HG03108 (cell line): ENCODE measurements around the gene DHX29.
"Not testable (repeated sequence)": the region's sequence is repeated elsewhere in the genome, so short reads cannot be mapped to it uniquely, and the experiment has no call there.

Experiments used
- ATAC-seq: cut with Tn5 transposase; IDR thresholded peaks from one replicate; pipeline ENCODE4 v1.9.1; 2021; ENCODE audit warnings: moderate library complexity; ENCODE audit not compliant: unreplicated experiment

The DHX29 gene

DNA sequence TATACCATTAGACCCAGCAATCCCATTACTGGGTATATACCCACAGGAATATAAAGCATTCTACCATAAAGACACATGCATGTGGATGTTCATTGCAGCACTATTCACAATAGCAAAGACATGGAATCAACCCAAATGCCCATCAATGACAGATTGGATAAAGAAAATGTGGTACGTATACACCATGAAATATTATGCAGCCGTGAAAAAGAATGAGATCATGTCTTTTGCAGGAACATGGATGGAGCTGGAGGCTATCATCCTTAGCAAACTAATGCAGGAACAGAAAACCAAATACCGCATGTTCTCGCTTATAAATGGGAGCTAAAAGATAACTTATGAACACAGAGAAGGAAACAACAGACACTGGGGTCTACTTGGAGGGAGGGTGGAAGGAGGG, 10.7 kb upstream of the DHX29 start:
- ATAC-seq, result not testable (repeated sequence)

DNA sequence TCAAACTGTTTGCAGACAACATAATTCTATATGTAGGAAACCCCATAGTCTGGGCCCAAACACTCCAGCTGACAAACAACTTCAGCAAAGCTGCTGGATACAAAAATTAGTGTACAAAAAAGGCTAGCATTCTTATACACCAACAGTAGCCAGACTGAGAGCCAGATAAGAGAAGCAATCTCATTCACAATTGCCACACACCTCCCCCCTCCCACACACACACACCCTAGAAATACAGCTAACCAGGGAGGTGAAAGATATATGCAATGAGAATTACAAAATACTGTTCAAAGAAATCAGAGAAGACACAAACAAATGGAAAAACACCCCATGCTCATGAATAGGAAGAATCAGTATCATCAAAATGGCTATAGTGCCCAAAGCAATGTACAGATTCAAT, 9.3 kb upstream of the DHX29 start:
- ATAC-seq, result no peak

DNA sequence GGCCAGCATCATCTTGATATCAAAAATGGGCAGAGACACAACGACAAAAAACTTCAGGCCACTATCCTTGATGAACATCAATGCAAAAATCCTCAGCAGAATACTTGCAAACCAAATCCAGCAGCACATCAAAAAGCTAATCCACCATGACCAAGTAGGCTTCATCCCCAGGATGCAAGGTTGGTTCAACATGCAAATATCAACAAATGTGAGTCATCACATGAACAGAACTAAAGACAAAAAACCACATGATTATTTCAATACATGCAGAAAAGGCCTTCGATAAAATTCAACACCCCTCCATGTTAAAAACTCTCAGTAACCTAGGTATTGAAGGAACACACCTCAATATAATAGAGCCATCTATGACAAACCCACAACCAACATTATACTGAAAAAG, 8.8 kb upstream of the DHX29 start:
- no peak for ATAC-seq

DNA sequence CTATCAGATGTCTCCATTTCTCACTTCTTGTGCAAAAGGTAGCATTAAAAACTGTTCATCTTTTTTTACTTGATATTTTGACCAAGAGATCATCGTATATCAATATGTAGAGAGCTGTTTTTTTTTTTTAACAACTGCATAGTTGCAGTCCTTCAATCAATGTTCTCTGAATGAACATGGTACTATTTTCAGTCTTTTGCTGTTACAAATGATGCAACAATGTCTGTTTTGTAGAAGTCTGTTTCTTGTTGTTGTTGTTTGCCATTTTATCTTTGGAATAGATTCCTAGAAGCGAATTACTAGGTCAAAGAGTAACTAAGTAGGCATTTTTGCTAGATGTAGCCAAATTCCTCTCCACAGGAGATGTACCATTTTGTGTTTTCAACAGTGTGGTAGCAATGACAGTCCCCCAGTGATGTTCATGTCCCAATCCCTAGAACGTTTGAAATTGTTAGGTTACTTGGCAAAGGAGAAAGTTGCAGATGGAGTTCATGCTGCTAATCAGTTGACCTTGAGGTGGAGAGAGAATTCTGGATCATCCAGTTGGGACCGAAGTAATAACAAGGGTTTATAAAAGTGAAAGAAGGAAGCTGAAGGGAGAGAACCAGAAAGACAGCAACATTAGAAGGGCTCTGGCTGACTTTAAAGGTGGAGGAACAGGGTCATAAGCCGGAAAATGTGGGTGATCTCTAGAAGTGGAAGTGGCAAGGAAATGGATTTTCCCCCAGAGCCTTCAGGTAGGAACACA, 6.5 kb upstream of the DHX29 start:
- ATAC-seq, result no peak

DNA sequence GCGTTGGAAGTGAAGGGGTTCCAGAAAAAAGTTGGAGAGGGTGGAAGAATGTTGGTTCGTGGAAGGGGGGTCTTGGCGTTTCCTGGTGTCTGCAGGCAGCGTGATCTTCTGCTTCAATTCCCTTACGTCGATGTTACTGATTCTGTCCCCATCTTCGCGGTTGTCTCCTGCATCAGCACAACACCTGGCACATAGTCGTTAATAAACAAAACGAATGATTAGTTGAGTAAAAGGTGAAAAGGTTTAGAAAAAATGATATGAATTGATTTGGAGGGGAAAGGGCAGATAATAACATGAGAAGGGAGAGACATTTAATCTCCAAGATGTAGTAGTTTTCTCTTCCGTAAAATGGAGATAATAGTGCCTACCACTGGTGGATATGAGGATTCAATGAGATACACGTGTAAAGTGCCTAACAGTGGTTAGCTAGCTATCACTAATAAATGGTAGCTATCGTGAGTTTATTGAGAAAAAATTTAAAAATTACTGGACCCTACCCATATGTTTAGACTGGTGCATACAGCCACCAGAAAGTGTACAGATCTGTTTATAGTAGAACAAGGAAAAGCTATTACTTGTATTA, 851 bp upstream of the DHX29 start:
- ATAC-seq, result no peak

DNA sequence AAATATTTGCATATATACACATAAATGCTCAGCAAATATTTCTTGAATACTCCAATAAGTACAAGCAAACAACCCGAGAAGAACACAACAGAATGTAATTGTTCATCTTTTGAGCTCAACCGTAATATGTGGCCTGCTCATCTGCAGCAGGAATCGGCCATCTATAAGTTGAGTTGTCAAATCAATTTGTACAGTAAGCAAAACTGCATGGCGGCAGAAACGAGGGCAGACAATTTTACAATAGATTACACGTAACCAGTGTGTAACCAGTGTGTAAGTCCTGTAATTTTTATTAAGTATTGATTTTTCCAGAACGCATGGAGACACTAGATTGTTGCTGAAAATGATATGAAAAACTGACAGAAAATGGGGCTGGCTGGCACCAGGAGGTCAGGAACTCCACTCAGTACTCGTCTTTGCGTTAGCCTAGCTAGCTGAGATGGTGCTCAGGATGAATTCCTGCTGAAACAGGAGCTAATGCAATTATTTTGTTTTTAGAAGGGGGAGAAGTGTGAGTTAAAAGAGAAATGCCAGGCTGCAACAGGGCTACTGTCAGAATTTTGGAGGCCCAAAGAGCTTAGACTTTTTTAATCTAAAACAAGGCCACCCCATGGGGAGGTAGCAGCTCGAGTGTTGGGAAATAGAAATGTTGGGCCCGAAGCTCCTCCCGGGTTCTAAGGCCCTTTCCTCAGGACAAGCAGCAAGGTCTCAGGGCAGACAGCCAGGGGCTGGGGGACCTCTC, 682 bp downstream of the DHX29 start:
- no peak for ATAC-seq

DNA sequence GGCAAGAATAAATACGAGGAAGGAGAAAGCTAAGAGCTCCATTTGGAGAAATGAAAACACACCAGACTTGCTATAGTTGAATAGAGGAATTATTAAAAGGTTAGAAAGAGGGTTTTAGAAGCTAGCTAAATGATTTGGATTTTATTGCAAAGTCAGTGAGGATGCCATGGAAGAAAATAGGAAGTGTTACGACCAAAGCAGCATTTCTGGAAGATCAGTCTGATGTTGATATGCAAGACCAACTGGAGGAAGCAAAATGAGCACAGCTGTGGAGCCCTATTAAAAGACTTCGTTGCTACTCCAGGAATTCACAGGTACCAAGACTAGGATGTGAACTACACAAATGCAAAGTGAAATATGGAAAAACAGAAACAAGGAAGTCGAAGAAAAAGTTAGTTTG, 2.1 kb downstream of the DHX29 start:
- ATAC-seq, result no peak

DNA sequence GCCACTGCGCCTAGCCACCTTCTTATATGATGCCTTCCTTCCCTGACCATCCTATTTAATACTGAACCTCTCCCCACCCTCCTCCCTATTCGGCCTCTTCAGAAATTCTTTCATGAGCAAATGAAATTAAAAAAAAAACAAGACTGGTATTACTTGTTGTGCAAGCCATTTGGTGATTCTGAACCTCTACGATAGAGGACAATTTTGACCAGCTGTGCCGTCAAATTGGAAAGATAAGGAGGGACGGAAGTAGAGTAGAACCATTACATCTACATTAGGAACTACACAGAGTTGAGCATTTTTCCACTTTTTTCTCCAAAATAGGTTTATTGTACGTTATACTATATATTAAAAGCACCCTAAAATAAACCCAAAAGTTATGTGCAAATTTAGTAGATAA, 2.9 kb downstream of the DHX29 start:
- ATAC-seq, result no peak

DNA sequence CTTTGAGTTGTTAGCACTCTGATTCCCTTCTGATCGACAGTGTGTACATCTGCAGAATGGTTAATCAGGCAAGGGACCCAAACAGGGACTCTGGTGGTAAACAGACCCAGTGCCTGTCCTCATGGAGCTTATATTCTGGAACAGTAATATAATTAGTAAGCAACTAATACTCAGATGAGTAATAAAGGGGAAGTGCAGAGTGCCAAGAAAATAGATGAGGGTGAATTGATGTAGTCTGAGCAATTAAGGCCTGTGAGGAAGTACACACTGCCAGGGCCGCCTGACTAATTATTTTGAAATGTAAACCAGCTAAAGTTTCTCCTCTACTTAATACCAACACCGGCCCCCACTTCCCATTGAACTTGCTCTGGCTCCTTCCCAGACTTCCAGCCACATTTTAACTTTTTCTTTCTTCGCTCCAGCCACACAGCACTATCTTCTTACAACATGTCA, 4.2 kb downstream of the DHX29 start:
- ATAC-seq, result no peak

DNA sequence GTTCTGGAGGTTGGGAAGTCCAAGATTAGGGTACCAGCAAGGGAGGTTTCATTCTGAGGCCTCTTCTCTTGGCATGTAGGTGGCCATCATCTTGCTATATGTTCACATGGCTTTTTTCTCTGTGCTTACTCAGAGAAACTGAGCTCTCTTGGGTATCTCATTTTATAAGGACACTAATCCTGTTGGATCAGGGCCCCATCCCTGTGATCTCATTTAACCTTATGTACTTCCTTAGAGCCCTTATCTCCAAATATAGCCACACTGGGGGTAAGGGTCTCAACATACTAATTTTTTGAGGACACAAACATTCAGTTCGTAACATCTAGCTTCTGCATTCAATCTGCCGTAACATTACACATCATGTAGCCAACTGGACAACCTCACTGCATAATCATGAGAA, 6.6 kb downstream of the DHX29 start:
- ATAC-seq, result no peak

DNA sequence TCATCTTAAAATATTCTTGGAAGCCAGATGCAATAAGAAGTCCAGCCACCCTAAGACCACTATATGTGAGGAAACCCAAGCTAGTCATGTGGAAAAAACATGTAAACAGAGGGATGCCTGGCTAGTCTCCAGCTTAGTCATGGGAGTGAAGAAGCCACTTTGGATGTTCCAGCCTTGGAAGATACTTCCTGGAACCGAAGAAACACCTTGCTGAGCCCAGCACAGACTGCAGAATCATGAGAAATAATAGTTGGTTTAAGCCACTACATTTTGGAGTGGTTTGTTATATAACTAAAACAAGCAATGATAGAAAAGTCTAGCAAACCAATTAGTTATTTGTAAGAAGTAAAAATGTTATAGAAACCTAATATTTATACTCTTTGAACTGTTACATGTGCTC, 12.6 kb downstream of the DHX29 start:
- no peak for ATAC-seq

DNA sequence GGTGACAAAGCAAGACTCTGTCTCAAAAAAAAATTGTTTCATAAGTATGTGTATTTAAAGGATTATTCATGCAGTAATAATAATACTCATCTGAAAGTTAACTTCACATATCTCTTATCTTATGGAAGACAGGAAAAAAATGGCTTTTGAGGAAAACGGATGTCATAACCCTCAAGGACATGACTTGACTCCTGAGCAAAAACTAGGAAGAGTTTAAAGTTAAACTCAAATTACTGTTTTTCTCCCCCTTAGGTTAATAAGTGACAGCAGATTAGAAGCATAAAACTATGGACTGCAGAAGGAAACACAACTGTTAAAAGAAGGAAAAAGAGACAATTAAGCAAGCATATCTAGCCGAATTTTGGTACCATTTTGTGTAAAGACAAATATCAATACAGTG, 16.5 kb downstream of the DHX29 start:
- ATAC-seq, result no peak

DNA sequence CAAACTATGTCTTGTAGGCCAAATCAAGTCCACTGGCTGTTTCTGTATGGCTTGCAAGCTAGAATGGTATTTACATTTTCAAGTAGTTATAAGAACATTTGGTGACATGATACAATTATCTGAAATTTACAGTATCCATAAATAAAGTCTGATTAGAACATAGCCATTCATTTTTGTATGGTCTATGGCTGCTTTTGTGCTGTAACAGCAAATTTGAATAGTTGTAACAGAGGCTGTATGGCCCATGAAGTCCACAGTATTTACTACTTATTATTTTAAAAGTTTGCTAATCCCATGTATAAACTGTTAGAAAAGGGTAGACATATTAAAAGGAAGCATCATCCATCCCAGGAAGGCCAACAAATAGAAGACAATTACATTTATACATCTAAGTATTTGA, 17.7 kb downstream of the DHX29 start:
- ATAC-seq, result no peak

DNA sequence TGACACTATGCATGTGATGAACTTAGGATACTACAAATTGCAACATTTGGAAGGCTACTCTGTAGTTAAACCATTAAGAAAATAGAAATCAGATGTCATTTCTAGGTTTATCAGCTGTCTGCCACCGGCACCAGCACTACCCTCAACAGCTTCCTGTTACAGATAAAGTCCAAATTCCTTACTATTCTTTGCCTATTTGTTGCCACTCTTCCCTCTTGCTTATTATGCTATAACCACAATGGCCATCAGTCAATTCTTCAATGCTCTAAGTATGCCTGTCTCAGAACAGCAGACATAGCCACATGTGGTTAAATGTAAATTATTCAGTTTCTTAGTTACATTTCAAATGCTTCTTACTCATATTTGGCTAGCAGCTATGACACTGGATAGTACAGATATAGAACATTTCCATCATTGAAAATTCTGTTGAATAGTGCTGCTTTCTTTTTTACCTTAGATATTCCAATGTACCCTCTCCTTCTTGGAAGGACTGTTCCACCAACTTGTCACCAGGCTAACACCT, 21.0 kb downstream of the DHX29 start:
- no peak for ATAC-seq

DNA sequence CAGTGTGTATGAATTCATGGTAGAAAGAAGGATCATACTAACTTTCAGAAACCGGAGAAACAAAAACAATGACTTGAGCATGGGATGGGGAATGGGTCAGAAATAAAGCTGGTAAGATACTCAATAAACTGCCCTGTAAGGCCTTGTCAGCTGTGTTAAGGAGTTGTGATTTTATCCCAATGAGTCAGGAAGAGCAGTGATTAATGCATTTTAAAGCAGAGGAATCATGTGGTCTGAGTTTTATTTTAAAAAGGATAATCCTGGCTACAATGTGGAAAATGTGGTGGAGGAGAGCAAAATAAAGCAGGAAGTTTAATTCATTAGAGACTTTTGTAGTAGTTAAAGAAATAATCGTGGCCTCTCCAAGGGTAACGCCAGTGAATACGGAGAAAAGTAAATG, 28.7 kb downstream of the DHX29 start:
- ATAC-seq, result no peak

DNA sequence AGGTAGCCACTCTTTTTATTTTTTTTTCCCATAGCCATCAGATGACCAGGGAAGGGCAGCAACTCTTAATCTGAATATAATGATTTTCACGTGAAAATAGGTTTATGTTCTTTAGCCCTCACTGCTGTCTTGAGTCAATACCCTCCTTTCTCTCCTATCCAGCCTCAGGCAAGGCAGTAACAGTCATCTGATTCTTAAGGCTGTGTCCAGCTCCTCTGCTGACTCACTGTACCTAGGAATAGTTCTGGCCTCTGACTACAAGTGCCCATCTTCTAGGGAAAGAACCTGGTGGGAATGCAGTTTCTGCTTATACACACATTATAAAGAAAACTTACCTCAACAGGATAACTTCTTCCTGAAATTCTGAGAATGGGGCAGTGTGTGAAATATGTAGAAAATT, 30.7 kb downstream of the DHX29 start:
- ATAC-seq, result no peak

DNA sequence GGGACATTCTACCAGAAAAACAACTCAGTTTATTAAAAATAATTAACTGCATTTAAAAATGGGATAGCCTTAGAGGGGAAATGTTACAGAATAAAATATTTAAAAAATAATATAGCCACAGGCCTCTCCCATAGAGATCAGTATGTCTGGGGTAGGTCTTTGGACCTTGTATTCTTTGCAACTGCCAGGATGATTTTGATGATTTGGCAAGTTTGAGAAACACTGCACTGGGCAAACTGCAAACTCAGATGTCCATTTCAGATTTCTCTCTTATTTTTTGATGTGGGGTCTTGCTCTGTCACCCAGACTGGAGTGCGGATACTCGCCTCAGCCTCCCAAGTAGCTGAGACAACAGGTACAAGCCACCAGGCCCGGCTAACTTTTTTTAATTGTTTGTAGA, 49.2 kb downstream of the DHX29 start:
- no peak for ATAC-seq

DNA sequence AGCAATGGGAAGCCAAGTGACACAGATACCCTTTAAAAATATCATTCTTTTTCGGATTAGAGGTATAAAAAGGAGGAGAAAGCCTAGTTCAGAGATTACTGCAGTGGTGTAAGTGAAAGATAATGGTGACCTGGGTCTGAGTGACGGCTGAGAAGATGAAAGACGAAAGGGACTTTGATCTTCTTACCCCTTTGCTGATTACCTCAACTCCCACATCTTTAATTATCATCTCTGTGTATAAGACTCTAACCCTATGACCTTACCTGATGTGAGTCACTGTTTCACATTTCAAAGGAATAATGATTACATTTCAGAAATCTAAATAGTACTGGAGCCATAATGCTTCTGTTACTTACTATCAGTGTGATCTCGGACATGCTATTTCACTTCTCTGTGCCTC, 52.7 kb downstream of the DHX29 start:
- no peak for ATAC-seq

DNA sequence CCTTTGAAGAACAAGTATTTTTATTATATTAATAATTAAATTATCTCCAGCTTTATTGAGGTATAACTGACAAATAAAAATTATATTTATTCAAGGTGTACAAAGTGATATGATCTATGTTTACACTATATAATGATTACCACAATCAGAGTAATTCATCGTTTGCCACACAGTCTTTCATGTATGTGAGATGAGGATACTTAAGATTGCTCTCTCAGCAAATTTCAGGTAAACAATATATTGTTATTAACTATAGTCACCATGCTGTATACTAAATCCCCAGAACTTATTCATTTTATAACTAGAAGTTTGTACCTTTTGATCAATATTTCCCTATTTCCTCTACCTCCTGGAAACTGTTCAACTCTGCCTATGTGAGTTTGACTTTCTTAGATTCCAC, 57.4 kb downstream of the DHX29 start:
- ATAC-seq, result no peak

DNA sequence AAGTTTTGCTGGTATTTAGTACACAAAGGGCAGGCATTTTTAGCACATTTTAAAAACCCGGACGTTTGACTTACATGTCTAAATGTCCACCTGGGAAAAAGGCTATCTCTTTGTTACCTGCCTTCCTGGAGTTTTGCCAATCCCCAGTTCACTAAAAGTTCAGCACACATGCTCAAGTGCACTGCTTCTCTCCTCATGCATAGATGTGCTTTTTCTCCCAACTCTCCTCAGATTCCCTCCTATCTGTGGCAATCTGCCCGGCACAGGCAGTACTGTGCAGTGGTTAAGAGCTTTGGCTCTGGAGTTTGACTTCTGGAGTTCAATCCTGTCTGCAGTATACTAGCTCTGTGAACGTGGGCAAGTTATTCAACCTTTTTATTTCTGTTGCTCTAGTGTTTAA, 65.7 kb downstream of the DHX29 start:
- no peak for ATAC-seq

DNA sequence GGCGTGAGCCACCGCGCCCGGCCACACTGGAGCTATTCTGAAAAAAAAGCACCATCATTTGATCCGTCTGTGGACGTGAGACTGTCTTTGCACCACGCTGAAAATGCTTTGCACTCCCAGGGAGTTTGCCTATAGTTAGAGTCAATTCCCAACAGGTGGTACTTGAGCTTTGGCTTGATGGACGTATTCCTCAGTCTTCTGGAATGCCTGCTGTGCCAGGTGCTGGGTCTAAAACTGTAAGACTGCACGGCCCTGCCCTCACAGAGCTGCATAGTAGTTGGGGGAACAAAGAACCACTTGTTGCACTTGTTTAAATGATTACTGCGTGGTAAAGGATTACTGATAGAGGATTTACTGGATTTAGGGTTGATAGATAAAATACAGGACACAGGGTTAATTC, 70.7 kb downstream of the DHX29 start:
- ATAC-seq, result no peak

DNA sequence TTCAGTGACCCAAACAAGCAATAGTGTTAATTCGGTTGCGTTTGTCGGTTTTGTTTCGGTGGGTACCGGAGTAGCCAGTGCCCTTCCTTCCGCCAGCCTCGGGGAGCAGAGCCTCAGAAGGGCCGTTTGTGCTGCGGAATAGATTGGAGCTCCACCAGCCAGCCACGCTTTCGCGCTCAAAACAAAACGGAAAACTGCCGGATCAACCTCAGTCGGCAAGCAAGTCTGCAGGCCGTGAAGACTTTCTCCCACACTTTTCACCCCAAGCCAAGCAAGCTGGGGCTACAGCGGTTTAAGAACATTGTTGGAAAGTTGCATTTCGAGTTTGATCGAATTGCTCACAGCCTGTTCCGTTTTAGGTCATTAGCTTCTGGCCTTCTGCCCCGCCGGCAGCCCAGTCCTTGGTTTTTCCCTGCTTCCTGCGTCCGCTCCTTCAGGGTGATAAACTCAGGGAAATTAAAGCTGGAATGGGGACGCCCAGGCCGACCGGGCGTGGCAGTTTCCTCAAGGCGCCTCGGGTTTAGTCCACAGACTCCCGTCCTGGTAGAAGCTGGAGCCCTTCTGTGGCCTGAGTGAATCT, 73.3 kb downstream of the DHX29 start:
- no peak for ATAC-seq
